HG02642 (cell line): ENCODE data around the gene ENPP7.

Experiments used
- ATAC-seq: cut with Tn5 transposase; IDR thresholded peaks from one replicate; pipeline ENCODE4 v1.9.1; 2021; ENCODE audit warnings: mild to moderate bottlenecking; ENCODE audit not compliant: unreplicated experiment, poor library complexity

Gene ENPP7

GRCh38 chr17:79788455-79788854 lies 57.7 kb downstream of the ENPP7 start:
- no peak for ATAC-seq

GRCh38 chr17:79788989-79789942 lies 58.5 kb downstream of the ENPP7 start:
- no peak for ATAC-seq

GRCh38 chr17:79789943-79790804 lies 59.4 kb downstream of the ENPP7 start:
- no peak for ATAC-seq

- ATAC-seq, result no peak
Measured at GRCh38 chr17:79790805-79791734, 60.3 kb downstream of the ENPP7 start.

GRCh38 chr17:79791735-79792161 lies 61.0 kb downstream of the ENPP7 start:
- ATAC-seq, result no peak
